Suprapubic skin (tissue), 4 donors: ENCODE measurements around the gene SCUBE1. TPM values are rescaled to one million over a fixed set of nuclear protein-coding genes. Genes with fewer than 3 reads are reported as not detected.

Experiments used
- DNase-seq, 2 donors: peaks; one replicate each; pipeline ENCODE4 v3.0.0-alpha.2; 2019; ENCODE audit warnings: low spot score in 2 of 2
- H3K27ac ChIP-seq: fragments of 200-600 bp; sonication (generic); one replicate; pipeline ENCODE4 v1.5.1; 2019
- H3K27me3 ChIP-seq: fragments of 200-600 bp; sonication (generic); one replicate; pipeline ENCODE4 v1.5.1; 2019
- H3K36me3 ChIP-seq: fragments of 200-600 bp; sonication (generic); one replicate; pipeline ENCODE4 v1.5.1; 2019
- H3K4me1 ChIP-seq: fragments of 200-600 bp; sonication (generic); one replicate; pipeline ENCODE4 v1.5.1; 2019
- H3K4me3 ChIP-seq: fragments of 200-600 bp; sonication (generic); one replicate; pipeline ENCODE4 v1.5.1; 2019; ENCODE audit warnings: mild to moderate bottlenecking
- H3K9me3 ChIP-seq: fragments of 200-600 bp; sonication (generic); one replicate; pipeline ENCODE4 v1.5.1; 2019
- CTCF ChIP-seq, 2 donors: fragments of 200-600 bp in 1 of 2; fragments of 450-650 bp in 1 of 2; sonication (generic) in 1 of 2; IDR thresholded peaks; one replicate each; pipeline ENCODE4 v1.5.1; 2016 to 2019; ENCODE audit warnings: antibody characterized with exemption in 2 of 2, mild to moderate bottlenecking in 1 of 2, moderate library complexity in 1 of 2
- EP300 ChIP-seq: sonication (generic); formaldehyde crosslinking; IDR thresholded peaks from one replicate; pipeline ENCODE4 v1.6.1; 2017; ENCODE audit warnings: antibody characterized with exemption
- POLR2A ChIP-seq, 2 donors: fragments of 450-650 bp; IDR thresholded peaks; one replicate each; pipeline ENCODE4 v1.6.1; 2017; ENCODE audit warnings: antibody characterized with exemption in 2 of 2, mild to moderate bottlenecking in 2 of 2, moderate library complexity in 2 of 2
- POLR2AphosphoS5 ChIP-seq, 3 donors: sonication (generic); formaldehyde crosslinking; IDR thresholded peaks; one replicate each; pipeline ENCODE4 v1.6.1; 2017; ENCODE audit warnings: antibody characterized with exemption in 3 of 3
- WGBS: methylation state at CpG from one replicate; pipeline ENCODE4 v1.1.5; 2018; 5-methylcytosine and 5-hydroxymethylcytosine counted together
- total RNA-seq, 4 donors: library from RNA; depleted of rRNA; stranded (reverse); fragments of >200 nt; gene quantifications; one replicate each; pipeline ENCODE4 v1.1.0, GENCODE V29; 2016

Gene SCUBE1
- total RNA-seq, 4 donors from 2014 or later, result 0.47 to 1.1 (median 0.78) TPM

- H3K27me3 ChIP-seq, result no peaks in the 10 kb centered on the region
- peak overlapping the region; percentile 80 for H3K4me3 ChIP-seq
- no peaks in the 10 kb centered on the region for H3K9me3 ChIP-seq
- no peaks in the 10 kb centered on the region for H3K36me3 ChIP-seq
- peak overlapping the region; percentile 94 for H3K27ac ChIP-seq
- peaks cover 72% of the 10 kb centered on the region for H3K4me1 ChIP-seq
- WGBS, result under 1% methylated on average over 17 of the region's 22 CpGs
- peak; percentile 89 to 91 for DNase-seq
- TF ChIP-seq CTCF (IDR thresholded peaks at IDR 0.05) (no peak), POLR2AphosphoS5 (IDR thresholded peaks at IDR 0.05) (no peak), POLR2A (IDR thresholded peaks at IDR 0.05) (no peak), EP300 (no peak)
Observed at GRCh38 chr22:43152357-43153071, 190.7 kb downstream of the SCUBE1 start.

GRCh38 chr22:43152003-43152356 is 191.2 kb downstream of the SCUBE1 start:
- DNase-seq, result peak in 1 of 2 donors; percentile 73
- 3% methylated on average over 6 of the region's 18 CpGs for WGBS
- Histone ChIP-seq H3K27me3 (no peaks in the 10 kb centered on the region), H3K27ac (peak overlapping the region; percentile 94), H3K9me3 (no peaks in the 10 kb centered on the region), H3K36me3 (no peaks in the 10 kb centered on the region), H3K4me1 (peaks cover 70% of the 10 kb centered on the region), H3K4me3 (peak overlapping the region; percentile 80)
- TF ChIP-seq POLR2A (IDR thresholded peaks at IDR 0.05) (no peak), EP300 (no peak), POLR2AphosphoS5 (IDR thresholded peaks at IDR 0.05) (no peak), CTCF (IDR thresholded peaks at IDR 0.05) (no peak)

- Histone ChIP-seq H3K36me3 (no peaks in the 10 kb centered on the region), H3K4me1 (peaks cover 66% of the 10 kb centered on the region), H3K27me3 (no peaks in the 10 kb centered on the region), H3K27ac (peak within 1 kb of the TSS; percentile 94), H3K9me3 (no peaks in the 10 kb centered on the region), H3K4me3 (peak within 1 kb of the TSS; percentile 80)
- peak; percentile 88 for DNase-seq
- 1% methylated on average over 13 of the region's 75 CpGs for WGBS
- TF ChIP-seq POLR2A (IDR thresholded peaks at IDR 0.05) (no peak), EP300 (no peak), POLR2AphosphoS5 (IDR thresholded peaks at IDR 0.05) (no peak), CTCF (IDR thresholded peaks at IDR 0.05) (no peak)
Observed at GRCh38 chr22:43151251-43152002, 191.7 kb downstream of the SCUBE1 start, which contains the start of gene TSPO. Gene TSPO, plus strand, starts transcription at chr22:43151559. Its CDS starts 7,680 bp downstream, at chr22:43159239.

GRCh38 chr22:43150731-43151206 is 192.4 kb downstream of the SCUBE1 start:
- H3K36me3 ChIP-seq, result no peaks in the 10 kb centered on the region
- TF ChIP-seq EP300, result no peak
- TF ChIP-seq POLR2AphosphoS5 (IDR thresholded peaks at IDR 0.05), result no peak
- no peak for TF ChIP-seq POLR2A (IDR thresholded peaks at IDR 0.05)
- TF ChIP-seq CTCF (IDR thresholded peaks at IDR 0.05), result no peak
- H3K27ac ChIP-seq, result peak overlapping the region; percentile 94
- H3K4me1 ChIP-seq, result peaks cover 59% of the 10 kb centered on the region
- H3K9me3 ChIP-seq, result no peaks in the 10 kb centered on the region
- no peaks in the 10 kb centered on the region for H3K27me3 ChIP-seq
- H3K4me3 ChIP-seq, result peak overlapping the region; percentile 80
- WGBS, result 26% methylated on average over 4 of the region's 15 CpGs
- DNase-seq, result peak in 1 of 2 donors; percentile 70

- no peak for DNase-seq
- WGBS, result 20% methylated on average over 1 of the region's 6 CpGs
- H3K4me1 ChIP-seq, result peaks cover 42% of the 10 kb centered on the region
- H3K36me3 ChIP-seq, result no peaks in the 10 kb centered on the region
- H3K9me3 ChIP-seq, result no peaks in the 10 kb centered on the region
- peak overlapping the region; percentile 14 for H3K27ac ChIP-seq
- no peak overlapping the region for H3K4me3 ChIP-seq
- no peaks in the 10 kb centered on the region for H3K27me3 ChIP-seq
- no peak for TF ChIP-seq CTCF (IDR thresholded peaks at IDR 0.05)
- TF ChIP-seq EP300, result no peak
- TF ChIP-seq POLR2A (IDR thresholded peaks at IDR 0.05), result no peak
- no peak for TF ChIP-seq POLR2AphosphoS5 (IDR thresholded peaks at IDR 0.05)
Observed at GRCh38 chr22:43148581-43148980, 194.6 kb downstream of the SCUBE1 start.
